Vagina (tissue), 2 donors: ENCODE results near the gene GRIN2C.

Source experiments
- CTCF ChIP-seq, 3 experiments: fragments of 450-650 bp in 2 of 3; fragments of 200-600 bp in 1 of 3; sonication (generic) in 1 of 3; IDR thresholded peaks; one replicate each; pipeline ENCODE4 v1.5.1; 2017 to 2019; ENCODE audit warnings: antibody characterized with exemption in 3 of 3, mild to moderate bottlenecking in 2 of 3, moderate library complexity in 2 of 3
- POLR2A ChIP-seq, 2 donors: fragments of 450-650 bp; IDR thresholded peaks; one replicate each; pipeline ENCODE4 v1.6.1; 2017; ENCODE audit warnings: antibody characterized with exemption in 2 of 2, mild to moderate bottlenecking in 2 of 2, moderate library complexity in 2 of 2

GRCh38 chr17:74860229-74860871, 665 bp upstream of the GRIN2C start:
- TF ChIP-seq CTCF (IDR thresholded peaks at IDR 0.05), result no peak
- no peak for TF ChIP-seq POLR2A (IDR thresholded peaks at IDR 0.05)
